HepG2 (cell line): ENCODE results near the gene USP2. TPM values are rescaled to one million over a fixed set of nuclear protein-coding genes. Genes with fewer than 3 reads are reported as not detected.

ENCODE experiments used
- ATAC-seq: fragments of 200-7000 bp; cut with Tn5 transposase; 3 replicates; pipeline ENCODE4 v1.9.1; 2020; ENCODE audit warnings: mild to moderate bottlenecking, moderate library complexity
- BruUV-seq: library from RNA; stranded (reverse); fragments of 400-500 nt; replicated peaks from 2 replicates; lab custom pipeline; 2021; lab: Mats Ljungman, UMichigan
- CTCF ChIA-PET: fragments of 300-600 bp; formaldehyde crosslinking; extraction: SDS; loops from one replicate; lab custom pipeline; 2021; ENCODE audit warnings: low total read pairs, inconsistent platforms, low intra/inter-chr PET ratio; lab: Yijun Ruan, JAX
- POLR2A ChIA-PET: fragments of 350-600 bp; sonication (Branson Sonifier 250); formaldehyde crosslinking; loops from one replicate; lab custom pipeline; 2020; ENCODE audit warnings: antibody characterized with exemption, inconsistent platforms; lab: Yijun Ruan, JAX
- DNase-seq: peaks from one replicate; pipeline ENCODE4 v3.0.0-alpha.2; 2015; ENCODE audit warnings: low spot score
- FAIRE-seq: peaks from 3 replicates; lab custom pipeline; 2011; peaks lifted over from hg19 to GRCh38; lab: Jason Lieb, UNC
- H2AFZ ChIP-seq: one replicate; pipeline ENCODE4 v1.6.1; 2011; ENCODE audit warnings: low read length, inconsistent platforms
- H3K27ac ChIP-seq: fragments of 300-600 bp; 3 replicates; pipeline ENCODE4 v1.8.0; 2011; ENCODE audit warnings: mixed run types, mild to moderate bottlenecking, mixed read lengths, low read length, inconsistent platforms; ENCODE audit not compliant: insufficient read depth; ENCODE audit errors: extremely low read length
- H3K27me3 ChIP-seq, 2 experiments: fragments of 200-600 bp in 1 of 2; 2 replicates in 1 of 2; 3 replicates in 1 of 2; pipeline versions ENCODE4 v1.6.0 to v1.8.0; 2011; ENCODE audit warnings: low read length in 2 of 2, mild to moderate bottlenecking in 2 of 2, moderate library complexity in 2 of 2, inconsistent platforms in 1 of 2; ENCODE audit not compliant: insufficient read depth in 2 of 2, control insufficient read depth in 1 of 2
- H3K36me3 ChIP-seq, 2 experiments: fragments of 200-600 bp in 1 of 2; replicated peaks in 1 of 2; 2 replicates in 1 of 2; 3 replicates in 1 of 2; pipeline versions ENCODE4 v1.5.1 to v1.8.0; 2011; ENCODE audit warnings: low read length in 2 of 2, inconsistent platforms in 1 of 2; ENCODE audit not compliant: insufficient read depth in 2 of 2, control insufficient read depth in 1 of 2
- H3K4me1 ChIP-seq: 2 replicates; pipeline ENCODE4 v1.5.1; 2012; ENCODE audit warnings: low read length, inconsistent platforms; ENCODE audit not compliant: insufficient read depth
- H3K4me2 ChIP-seq: 2 replicates; pipeline ENCODE4 v1.6.0; 2011; ENCODE audit warnings: low read depth, low read length, inconsistent platforms
- H3K4me3 ChIP-seq, 3 experiments: fragments of 200-600 bp in 1 of 3; sonication (generic), shearing (Covaris generic) in 1 of 3; replicated peaks in 1 of 3; 2 replicates each; pipeline ENCODE4 v1.5.1; 2011 to 2016; ENCODE audit warnings: low read length in 3 of 3, inconsistent platforms in 2 of 3, low read depth in 2 of 3, mild to moderate bottlenecking in 2 of 3, control low read depth in 1 of 3, mixed read lengths in 1 of 3; ENCODE audit not compliant: insufficient read depth in 1 of 3
- H3K79me2 ChIP-seq: one replicate; pipeline ENCODE4 v1.6.1; 2011; ENCODE audit warnings: low read length, inconsistent platforms; ENCODE audit not compliant: insufficient read depth
- H3K9ac ChIP-seq: 2 replicates; pipeline ENCODE4 v1.6.0; 2011; ENCODE audit warnings: mild to moderate bottlenecking, low read depth, low read length, inconsistent platforms; ENCODE audit not compliant: insufficient read depth
- H3K9me3 ChIP-seq: 2 replicates; pipeline ENCODE4 v1.5.1; 2012; ENCODE audit warnings: mild to moderate bottlenecking, low read length
- H4K20me1 ChIP-seq: 2 replicates; pipeline ENCODE4 v1.6.0; 2011; ENCODE audit warnings: inconsistent platforms, mild to moderate bottlenecking, low read length, moderate library complexity; ENCODE audit not compliant: insufficient read depth
- MTF2 ChIP-seq: sonication (generic); formaldehyde crosslinking; IDR thresholded peaks from 2 replicates; pipeline ENCODE4 v1.5.0; 2020; ENCODE audit warnings: missing genetic modification reagents, borderline replicate concordance
- POLR2A ChIP-seq, 2 experiments: IDR thresholded peaks; 2 replicates each; pipeline ENCODE4 v1.6.1; 2011; ENCODE audit warnings: low read depth in 2 of 2, low read length in 2 of 2, mild to moderate bottlenecking in 1 of 2, moderate library complexity in 1 of 2; ENCODE audit not compliant: insufficient read depth in 1 of 2
- SP4 ChIP-seq: sonication (generic); formaldehyde crosslinking; IDR thresholded peaks from 2 replicates; pipeline ENCODE4 v1.8.1; 2023; ENCODE audit warnings: mild to moderate bottlenecking, missing genetic modification reagents
- TCF12 ChIP-seq, 2 experiments: fragments of 450-650 bp in 1 of 2; sonication (generic) in 1 of 2; formaldehyde crosslinking in 1 of 2; IDR thresholded peaks; 2 replicates each; pipeline versions ENCODE4 v1.6.1 to v1.8.0; 2017 to 2022; ENCODE audit warnings: antibody characterized with exemption in 1 of 2, mild to moderate bottlenecking in 1 of 2, missing genetic modification reagents in 1 of 2, moderate library complexity in 1 of 2
- TCF7 ChIP-seq: sonication (generic); IDR thresholded peaks from 2 replicates; pipeline ENCODE4 v1.6.1; 2016; ENCODE audit warnings: antibody characterized with exemption, low read depth
- ZNF329 ChIP-seq: sonication (generic); formaldehyde crosslinking; IDR thresholded peaks from 2 replicates; pipeline ENCODE4 v1.9.0; 2021; ENCODE audit warnings: low read depth, mild to moderate bottlenecking, missing genetic modification reagents
- WGBS: methylation state at CpG from one replicate; pipeline ENCODE4 v1.1.6; 2017; ENCODE audit warnings: low lambda C conversion rate; 5-methylcytosine and 5-hydroxymethylcytosine counted together
- in situ Hi-C: cut with HindIII; loops from 2 replicates; pipeline ENCODE4 v1.10.0; 2017; ENCODE audit warnings: low pct_unique_long_range_greater_than_20kb; ENCODE audit not compliant: extremely low pct_ligation_motif_present
- intact Hi-C: fragments of 100-400 bp; cut with micrococcal nuclease; formaldehyde crosslinking; loops from one replicate; pipeline ENCODE4 v1.10.0; 2022; ENCODE audit not compliant: unreplicated experiment
- polyA plus RNA-seq, 8 experiments: library from polyadenylated mRNA; depleted of rRNA in 3 of 8; stranded (reverse) in 7 of 8; unstranded in 1 of 8; fragments of >200 nt; fragmentation: Illumina TruSeq in 4 of 8; extraction: Trizol in 4 of 8; gene quantifications; 2 replicates each; pipeline versions ENCODE4 v1.2.1 to v1.2.3, GENCODE V29; 2011 to 2016; ENCODE audit warnings: low read depth in 4 of 8, missing spikeins in 1 of 8, mixed read lengths in 1 of 8; ENCODE audit not compliant: insufficient read depth in 1 of 8
- total RNA-seq, 5 experiments: library from RNA; depleted of rRNA; stranded (reverse); fragments of >200 nt; fragmentation: Illumina TruSeq; extraction: Trizol; gene quantifications; 2 replicates each; pipeline ENCODE4 v1.2.3, GENCODE V29; 2016; ENCODE audit warnings: low read depth in 1 of 5
- TF ChIP-seq, protein P1 (sequence below): sonication (generic); formaldehyde crosslinking; IDR thresholded peaks from 2 replicates; pipeline ENCODE4 v1.4.0; 2020; ENCODE audit warnings: missing genetic modification reagents

Gene USP2
- total and polyA plus RNA-seq, 2 of the 13 experiments (the other 11 are each of a cell fraction or from before 2014, with no cell fraction given), result 2.5 to 6.0 TPM

DNA sequence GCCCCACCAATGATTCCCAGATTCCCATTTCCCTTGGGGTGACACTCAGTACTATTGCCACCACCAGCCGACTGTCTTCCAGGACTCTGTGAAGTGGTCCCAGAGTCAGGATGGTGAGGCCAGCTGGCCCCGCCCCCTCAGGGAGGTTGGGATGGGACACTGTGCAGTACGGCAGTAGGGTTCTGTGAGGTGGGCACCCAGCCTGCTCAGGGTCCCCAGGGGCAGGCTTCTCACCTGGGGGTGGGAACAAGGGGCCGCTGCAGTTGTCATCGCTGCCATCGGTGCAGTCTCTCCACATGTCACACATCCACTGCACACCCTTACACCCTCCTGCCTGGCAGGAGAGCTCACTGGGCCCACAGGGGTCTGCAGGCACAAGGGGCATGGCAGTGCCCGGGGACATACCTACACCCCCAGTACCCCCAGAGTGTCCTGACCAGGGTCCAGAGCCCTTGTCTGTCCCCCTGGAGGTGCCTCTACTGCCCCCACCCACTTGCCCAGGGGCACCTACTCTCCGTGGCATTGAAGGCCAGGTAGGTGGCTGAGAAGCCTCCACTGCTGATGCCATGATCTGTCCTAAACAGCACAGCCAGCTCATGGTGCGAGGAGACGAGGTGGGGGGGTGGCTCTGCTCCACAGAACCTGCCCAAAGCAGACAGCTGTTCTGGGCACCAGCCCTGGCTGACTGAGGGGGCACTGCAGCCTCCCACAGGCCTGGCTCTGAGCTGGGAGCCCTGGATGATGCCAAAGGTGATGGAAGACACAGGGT is 38.9 kb downstream of the USP2 start:
- DNase-seq (no peak), FAIRE-seq (no peak), ATAC-seq (no peak)
- TF ChIP-seq TCF12 (IDR thresholded peaks at IDR 0.05), result no peak
- no peak for TF ChIP-seq TCF12 (CRISPR knock-in tag; IDR thresholded peaks at IDR 0.05)
- TF ChIP-seq MTF2 (CRISPR knock-in tag), result no peak
- no peak for TF ChIP-seq TCF7
- TF ChIP-seq, protein P1, sequence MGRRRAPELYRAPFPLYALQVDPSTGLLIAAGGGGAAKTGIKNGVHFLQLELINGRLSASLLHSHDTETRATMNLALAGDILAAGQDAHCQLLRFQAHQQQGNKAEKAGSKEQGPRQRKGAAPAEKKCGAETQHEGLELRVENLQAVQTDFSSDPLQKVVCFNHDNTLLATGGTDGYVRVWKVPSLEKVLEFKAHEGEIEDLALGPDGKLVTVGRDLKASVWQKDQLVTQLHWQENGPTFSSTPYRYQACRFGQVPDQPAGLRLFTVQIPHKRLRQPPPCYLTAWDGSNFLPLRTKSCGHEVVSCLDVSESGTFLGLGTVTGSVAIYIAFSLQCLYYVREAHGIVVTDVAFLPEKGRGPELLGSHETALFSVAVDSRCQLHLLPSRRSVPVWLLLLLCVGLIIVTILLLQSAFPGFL (CRISPR knock-in tag), result no peak
- TF ChIP-seq POLR2A (IDR thresholded peaks at IDR 0.05; ENCODE audit: insufficient read depth in 1 of 2, low read depth in 2 of 2, low read length in 2 of 2), result no peak
- no peak overlapping the region for H3K27ac ChIP-seq
- H3K79me2 ChIP-seq, result no peaks in the 10 kb centered on the region
- no peak overlapping the region for H3K9ac ChIP-seq
- no peak overlapping the region for H3K4me2 ChIP-seq
- in situ Hi-C loops (no loop called here), intact Hi-C loops (no loop called here)
- peaks cover 2 to 56% of the 10 kb centered on the region in 2 experiments; a peak in 4 of 5 replicates for H3K27me3 ChIP-seq
- 34% methylated on average over 4 of the region's 10 CpGs for WGBS
- no peaks in the 10 kb centered on the region for H3K9me3 ChIP-seq
- no peaks in the 10 kb centered on the region for H3K36me3 ChIP-seq
- H4K20me1 ChIP-seq, result peaks cover 4% of the 10 kb centered on the region; the same call in 1 of the 2 replicates
- no TSS peak for BruUV-seq
- CTCF ChIA-PET, result no interaction called here
- H3K4me3 ChIP-seq, result no peak overlapping the region
- no peak overlapping the region for H2AFZ ChIP-seq
- peaks cover 38% of the 10 kb centered on the region for H3K4me1 ChIP-seq
- POLR2A ChIA-PET, result interaction anchor here (0.7 to 3.2 kb wide), 3 partner anchors 26 to 111 kb away, joined by 3 to 14 read pairs (median 4); no protein-coding TSS in a partner anchor

DNA sequence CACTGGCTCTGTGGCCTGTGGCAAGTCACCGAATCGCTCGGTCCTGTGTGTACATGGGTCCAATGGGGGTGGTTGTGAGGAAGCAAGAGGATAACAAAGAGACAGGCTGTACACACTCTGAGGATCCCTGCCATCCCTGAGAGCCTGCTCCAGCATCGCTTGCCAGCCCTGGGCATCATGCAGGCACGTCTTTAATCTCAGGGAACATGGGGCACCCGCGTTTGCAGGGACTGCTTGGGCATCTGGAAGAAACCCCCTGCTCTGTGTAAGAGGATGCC is 39.5 kb downstream of the USP2 start:
- Histone ChIP-seq H3K9ac (no peak overlapping the region), H2AFZ (no peak overlapping the region), H3K27me3 (peaks cover 2 to 56% of the 10 kb centered on the region in 2 experiments; a peak in 4 of 5 replicates), H3K4me2 (peak overlapping the region; percentile 84; the same call in 1 of the 2 replicates), H3K4me3 (no peak overlapping the region; a peak in 1 of 6 replicates), H3K9me3 (no peaks in the 10 kb centered on the region), H4K20me1 (peaks cover 4% of the 10 kb centered on the region; the same call in 1 of the 2 replicates), H3K36me3 (peaks cover 1 to 3% of the 10 kb centered on the region in 2 experiments; a peak in 3 of 5 replicates), H3K27ac (no peak overlapping the region), H3K4me1 (peaks cover 38% of the 10 kb centered on the region), H3K79me2 (peaks cover 1% of the 10 kb centered on the region)
- no peak for TF ChIP-seq SP4 (CRISPR knock-in tag)
- no peak for TF ChIP-seq ZNF329 (CRISPR knock-in tag)
- no CpG with 5 or more reads among the region's 7 CpGs for WGBS
- CTCF ChIA-PET, result no interaction called here
- intact Hi-C loops (no loop called here), in situ Hi-C loops (no loop called here)
- BruUV-seq, result no TSS peak
- POLR2A ChIA-PET, result interaction anchor here (0.7 to 3.2 kb wide), 4 partner anchors 27 to 112 kb away, joined by 3 to 31 read pairs (median 10); partner anchors contain the start of gene USP2
- FAIRE-seq, result no peak
- DNase-seq, result no peak
- ATAC-seq, result no peak; the same call in 1 of the 3 replicates
